HEK293 (cell line): ENCODE data around the gene ADAMTS16.

Experiments
- CTCF ChIA-PET: fragments of 350-600 bp; formaldehyde crosslinking; extraction: SDS; loops from one replicate; lab custom pipeline; 2021; ENCODE audit warnings: antibody characterized with exemption; lab: Yijun Ruan, JAX
- POLR2A ChIA-PET: fragments of 300-600 bp; formaldehyde crosslinking; extraction: SDS; loops from one replicate; lab custom pipeline; 2020; ENCODE audit warnings: antibody characterized with exemption, inconsistent platforms; lab: Yijun Ruan, JAX
- H3K27ac ChIP-seq: fragments of 200-500 bp; sonication (Bioruptor generic); 2 replicates; pipeline ENCODE4 v1.5.1; 2014; ENCODE audit warnings: low read depth, low read length, control low read depth, inconsistent platforms; ENCODE audit errors: extremely low read depth
- H3K36me3 ChIP-seq, 2 experiments: fragments of 200-500 bp in 1 of 2; sonication (Bioruptor generic) in 1 of 2; 1 replicate in 1 of 2; 2 replicates in 1 of 2; pipeline ENCODE4 v1.5.1; 2014 to 2017; ENCODE audit warnings: inconsistent platforms in 2 of 2, low read length in 2 of 2; ENCODE audit not compliant: control insufficient read depth in 2 of 2, insufficient read depth in 1 of 2
- H3K4me1 ChIP-seq: fragments of 200-500 bp; sonication (Bioruptor generic); 2 replicates; pipeline ENCODE4 v1.5.1; 2014; ENCODE audit warnings: mild to moderate bottlenecking, low read length, inconsistent platforms; ENCODE audit not compliant: control insufficient read depth, insufficient read depth
- H3K4me3 ChIP-seq: 2 replicates; pipeline ENCODE4 v1.5.1; 2011; ENCODE audit warnings: low read depth, mild to moderate bottlenecking, control low read depth, low read length, moderate library complexity
- H3K9me3 ChIP-seq: fragments of 200-500 bp; sonication (Bioruptor generic); 2 replicates; pipeline ENCODE4 v1.5.1; 2014; ENCODE audit warnings: low read depth, low read length, inconsistent platforms; ENCODE audit not compliant: control insufficient read depth, insufficient read depth
- ATF2 ChIP-seq: fragments of 450-650 bp; formaldehyde crosslinking; IDR thresholded peaks from 2 replicates; pipeline ENCODE4 v1.5.1; 2016; ENCODE audit warnings: missing biosample characterization, missing genetic modification characterization, low read depth
- CTCF ChIP-seq: fragments of 450-650 bp; formaldehyde crosslinking; IDR thresholded peaks from 2 replicates; pipeline ENCODE4 v1.5.1; 2016; ENCODE audit warnings: missing biosample characterization, missing genetic modification characterization
- GLIS1 ChIP-seq: fragments of 450-650 bp; formaldehyde crosslinking; IDR thresholded peaks from 2 replicates; pipeline ENCODE4 v1.5.1; 2016; ENCODE audit warnings: missing biosample characterization, missing genetic modification characterization
- HOXD13 ChIP-seq: sonication (generic); formaldehyde crosslinking; IDR thresholded peaks from 2 replicates; pipeline ENCODE4 v1.8.0; 2022; ENCODE audit warnings: missing genetic modification reagents, borderline replicate concordance
- IKZF3 ChIP-seq: fragments of 450-650 bp; IDR thresholded peaks from 2 replicates; pipeline ENCODE4 v1.5.0; 2018; ENCODE audit warnings: missing biosample characterization, mild to moderate bottlenecking, missing genetic modification characterization, moderate library complexity
- MEIS1 ChIP-seq: sonication (generic); formaldehyde crosslinking; IDR thresholded peaks from 2 replicates; pipeline ENCODE4 v1.8.1; 2022; ENCODE audit warnings: missing genetic modification reagents, mild to moderate bottlenecking, borderline replicate concordance
- RBAK ChIP-seq: fragments of 450-650 bp; formaldehyde crosslinking; IDR thresholded peaks from 2 replicates; pipeline ENCODE4 v1.5.1; 2016; ENCODE audit warnings: missing biosample characterization, missing genetic modification characterization
- REPIN1 ChIP-seq: fragments of 450-650 bp; formaldehyde crosslinking; IDR thresholded peaks from 2 replicates; pipeline ENCODE4 v1.5.1; 2017; ENCODE audit warnings: missing biosample characterization, missing genetic modification characterization, low read depth
- YY2 ChIP-seq: fragments of 450-650 bp; formaldehyde crosslinking; IDR thresholded peaks from 2 replicates; pipeline ENCODE4 v1.5.1; 2016; ENCODE audit warnings: missing biosample characterization, missing genetic modification characterization
- ZBTB10 ChIP-seq: fragments of 450-650 bp; formaldehyde crosslinking; IDR thresholded peaks from 2 replicates; pipeline ENCODE4 v1.5.1; 2016; ENCODE audit warnings: missing biosample characterization, missing genetic modification characterization
- ZBTB20 ChIP-seq: fragments of 450-650 bp; formaldehyde crosslinking; IDR thresholded peaks from 2 replicates; pipeline ENCODE4 v1.5.1; 2016; ENCODE audit warnings: missing biosample characterization, missing genetic modification characterization
- ZIC2 ChIP-seq: fragments of 450-650 bp; formaldehyde crosslinking; IDR thresholded peaks from 2 replicates; pipeline ENCODE4 v1.5.1; 2016; ENCODE audit warnings: missing biosample characterization, missing genetic modification characterization
- ZNF114 ChIP-seq: fragments of 450-650 bp; formaldehyde crosslinking; IDR thresholded peaks from 2 replicates; pipeline ENCODE4 v1.5.0; 2017; ENCODE audit warnings: missing biosample characterization, missing genetic modification characterization
- ZNF138 ChIP-seq: fragments of 450-650 bp; formaldehyde crosslinking; IDR thresholded peaks from 2 replicates; pipeline ENCODE4 v1.5.1; 2016; ENCODE audit warnings: missing biosample characterization, missing genetic modification characterization, borderline replicate concordance
- ZNF155 ChIP-seq: fragments of 450-650 bp; formaldehyde crosslinking; IDR thresholded peaks from 2 replicates; pipeline ENCODE4 v1.5.1; 2016; ENCODE audit warnings: missing biosample characterization, missing genetic modification characterization
- ZNF174 ChIP-seq: fragments of 450-650 bp; formaldehyde crosslinking; IDR thresholded peaks from 2 replicates; pipeline ENCODE4 v1.5.0; 2017; ENCODE audit warnings: missing biosample characterization, mild to moderate bottlenecking, missing genetic modification characterization
- ZNF19 ChIP-seq: fragments of 450-650 bp; formaldehyde crosslinking; IDR thresholded peaks from 2 replicates; pipeline ENCODE4; 2016; ENCODE audit warnings: missing biosample characterization, missing genetic modification characterization, low read depth
- ZNF248 ChIP-seq: fragments of 450-650 bp; formaldehyde crosslinking; IDR thresholded peaks from 2 replicates; pipeline ENCODE4 v1.5.1; 2017; ENCODE audit warnings: missing biosample characterization, missing genetic modification characterization
- ZNF366 ChIP-seq: fragments of 450-650 bp; formaldehyde crosslinking; conservative IDR thresholded peaks from 2 replicates; pipeline ENCODE4 v1.5.1; 2016; ENCODE audit warnings: missing biosample characterization, missing genetic modification characterization
- ZNF426 ChIP-seq: fragments of 450-650 bp; formaldehyde crosslinking; IDR thresholded peaks from 2 replicates; pipeline ENCODE4 v1.5.1; 2017; ENCODE audit warnings: missing biosample characterization, missing genetic modification characterization, mild to moderate bottlenecking, inconsistent platforms, moderate library complexity
- ZNF449 ChIP-seq: fragments of 450-650 bp; formaldehyde crosslinking; IDR thresholded peaks from 2 replicates; pipeline ENCODE4 v1.5.1; 2017; ENCODE audit warnings: missing biosample characterization, mild to moderate bottlenecking, missing genetic modification characterization, moderate library complexity
- ZNF510 ChIP-seq: fragments of 450-650 bp; formaldehyde crosslinking; IDR thresholded peaks from 2 replicates; pipeline ENCODE4 v1.5.1; 2018; ENCODE audit warnings: mild to moderate bottlenecking, missing genetic modification characterization, missing biosample characterization; ENCODE audit not compliant: insufficient replicate concordance
- ZNF560 ChIP-seq: fragments of 450-650 bp; formaldehyde crosslinking; IDR thresholded peaks from 2 replicates; pipeline ENCODE4 v1.5.1; 2017; ENCODE audit warnings: missing biosample characterization, missing genetic modification characterization, borderline replicate concordance
- ZNF791 ChIP-seq: fragments of 450-650 bp; formaldehyde crosslinking; IDR thresholded peaks from 2 replicates; pipeline ENCODE4 v1.5.1; 2016; ENCODE audit warnings: missing biosample characterization, missing genetic modification characterization
- ZNF830 ChIP-seq: fragments of 450-650 bp; IDR thresholded peaks from 2 replicates; pipeline ENCODE4 v1.5.0; 2018; ENCODE audit warnings: missing biosample characterization, missing genetic modification characterization, low read depth, mild to moderate bottlenecking, moderate library complexity
- ZNF837 ChIP-seq: fragments of 450-650 bp; formaldehyde crosslinking; IDR thresholded peaks from 2 replicates; pipeline ENCODE4 v1.5.1; 2016; ENCODE audit warnings: missing biosample characterization, missing genetic modification characterization
- ZNF843 ChIP-seq: fragments of 450-650 bp; formaldehyde crosslinking; IDR thresholded peaks from 2 replicates; pipeline ENCODE4 v1.5.1; 2016; ENCODE audit warnings: missing biosample characterization, missing genetic modification characterization
- ZSCAN16 ChIP-seq: fragments of 450-650 bp; formaldehyde crosslinking; IDR thresholded peaks from 2 replicates; pipeline ENCODE4 v1.5.1; 2016; ENCODE audit warnings: missing biosample characterization, missing genetic modification characterization
- ZXDB ChIP-seq: fragments of 450-650 bp; formaldehyde crosslinking; IDR thresholded peaks from 2 replicates; pipeline ENCODE4 v1.5.1; 2016; ENCODE audit warnings: missing biosample characterization, missing genetic modification characterization

ADAMTS16 gene

GRCh38 chr5:5270161-5270560, 130.0 kb downstream of the ADAMTS16 start:
- CTCF ChIA-PET = no interaction called here

GRCh38 chr5:5270958-5271785, 131.0 kb downstream of the ADAMTS16 start:
- Histone ChIP-seq H3K4me1 (peaks cover 9% of the 10 kb centered on the region), H3K36me3 (no peaks in the 10 kb centered on the region), H3K9me3 (no peaks in the 10 kb centered on the region), H3K27ac (peak overlapping the region; percentile 92), H3K4me3 (peak overlapping the region; percentile 7)
- CTCF ChIA-PET = interaction anchor here (0.7 to 1.0 kb wide), 2 partner anchors 124 to 130 kb away, joined by 3 to 6 read pairs; no protein-coding TSS in a partner anchor
- POLR2A ChIA-PET = interaction anchor here (1.0 kb wide), 1 partner anchor 65 kb away, joined by 3 read pairs; no protein-coding TSS in a partner anchor
- no peak for TF ChIP-seq ZBTB10 (tag by site-specific recombination)
- TF ChIP-seq CTCF (tag by site-specific recombination) = peak; percentile 68
- no peak for TF ChIP-seq HOXD13 (CRISPR knock-in tag)
- no peak for TF ChIP-seq ZNF426
- TF ChIP-seq ZNF138 (tag by site-specific recombination) = no peak
- no peak for TF ChIP-seq MEIS1 (CRISPR knock-in tag)
- TF ChIP-seq ZXDB = no peak; the same call in 1 of the 2 replicates
- TF ChIP-seq ZNF248 (tag by site-specific recombination) = no peak
- TF ChIP-seq YY2 (tag by site-specific recombination) = no peak
- no peak for TF ChIP-seq ZSCAN16 (tag by site-specific recombination)
- no peak for TF ChIP-seq ZNF174 (tag by site-specific recombination)
- peak; percentile 32 for TF ChIP-seq ZIC2 (tag by site-specific recombination)
- peak; percentile 76; the same call in 1 of the 2 replicates for TF ChIP-seq IKZF3 (tag by site-specific recombination)
- peak; percentile 2 for TF ChIP-seq ZNF510 (tag by site-specific recombination)
- TF ChIP-seq ATF2 (tag by site-specific recombination) = no peak
- peak; percentile 97 for TF ChIP-seq GLIS1
- no peak for TF ChIP-seq ZNF155 (tag by site-specific recombination)
- TF ChIP-seq ZNF843 = no peak
- no peak for TF ChIP-seq ZNF791 (tag by site-specific recombination)
- no peak for TF ChIP-seq RBAK (tag by site-specific recombination)
- no peak for TF ChIP-seq ZNF366 (tag by site-specific recombination)
- no peak for TF ChIP-seq ZNF830
- no peak for TF ChIP-seq ZNF19 (tag by site-specific recombination)
- no peak for TF ChIP-seq REPIN1

More at GRCh38 chr5:5270161-5270560, 130.0 kb downstream of the ADAMTS16 start:
- H3K36me3 ChIP-seq = no peaks in the 10 kb centered on the region
- peaks cover 9% of the 10 kb centered on the region for H3K4me1 ChIP-seq
- TF ChIP-seq ZNF560 (tag by site-specific recombination) = no peak
- no peak for TF ChIP-seq ZBTB20 (tag by site-specific recombination)
- no peak for TF ChIP-seq ZNF837 (tag by site-specific recombination)
- TF ChIP-seq ZNF114 = no peak
- TF ChIP-seq ZNF449 = no peak
- no peak overlapping the region for H3K4me3 ChIP-seq
- no peak overlapping the region for H3K27ac ChIP-seq
- H3K9me3 ChIP-seq = no peaks in the 10 kb centered on the region
- POLR2A ChIA-PET = no interaction called here
